Amniotic epithelial cell (primary cell): Measurements from ENCODE around the gene MAD1L1.

Experiments used
- DNase-seq: peaks from one replicate; pipeline ENCODE4 v3.0.0-alpha.2; 2010; ENCODE audit warnings: low read depth

Gene MAD1L1

DNA sequence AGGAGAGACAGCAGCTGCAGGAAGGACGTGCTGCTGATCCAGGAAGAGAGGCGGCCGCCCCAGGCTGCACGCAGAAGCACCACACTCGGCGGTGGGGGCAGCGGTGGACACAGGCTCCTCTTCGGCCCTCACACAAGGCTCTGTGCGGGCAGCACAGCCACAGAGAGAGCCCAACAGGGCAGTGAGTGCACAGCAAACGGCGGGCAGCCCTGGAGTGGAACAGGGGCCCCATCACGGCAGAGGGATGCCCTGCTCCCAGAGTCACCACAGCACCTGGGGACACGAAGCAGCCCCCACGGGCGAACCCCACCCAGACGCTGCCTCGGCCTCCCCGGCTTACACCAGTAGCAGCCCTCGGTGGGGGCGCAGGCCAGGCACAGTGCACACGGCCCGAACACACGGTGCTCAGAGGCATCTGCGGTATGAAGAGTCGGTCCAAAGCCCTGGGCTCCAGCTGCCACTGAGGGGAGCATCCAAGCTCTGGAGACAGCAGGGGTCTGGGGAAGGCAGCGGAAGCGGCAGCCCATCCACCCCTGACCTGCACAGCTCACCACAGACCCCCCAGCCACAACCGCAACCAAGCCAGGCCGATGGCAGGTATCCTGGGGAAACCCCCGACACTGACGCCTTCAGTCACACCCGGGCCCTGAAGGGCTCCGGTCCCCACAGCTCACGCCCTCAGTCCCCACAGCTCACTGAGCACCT lies 26.1 kb upstream of the MAD1L1 start:
- no peak for DNase-seq

DNA sequence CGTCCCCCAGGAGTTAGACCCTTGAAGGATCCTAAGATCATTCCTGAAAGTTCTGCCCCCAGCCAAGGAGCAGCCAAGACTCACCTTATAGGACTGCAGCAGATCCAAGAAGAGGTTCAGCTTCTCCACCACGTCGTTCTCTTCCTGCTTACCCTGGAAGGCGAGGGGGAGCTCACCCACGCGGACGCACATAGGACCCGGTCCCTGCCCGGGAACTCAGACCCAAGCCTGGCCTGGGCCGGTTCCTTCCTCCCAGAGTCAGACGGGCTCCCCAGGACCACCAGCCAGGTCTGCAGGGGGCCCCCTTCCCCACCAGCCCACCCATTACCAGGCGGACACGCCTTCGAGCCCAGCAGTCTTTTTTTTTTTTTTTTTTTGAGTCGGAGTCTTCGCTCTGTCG lies 24.9 kb upstream of the MAD1L1 start:
- no peak for DNase-seq

DNA sequence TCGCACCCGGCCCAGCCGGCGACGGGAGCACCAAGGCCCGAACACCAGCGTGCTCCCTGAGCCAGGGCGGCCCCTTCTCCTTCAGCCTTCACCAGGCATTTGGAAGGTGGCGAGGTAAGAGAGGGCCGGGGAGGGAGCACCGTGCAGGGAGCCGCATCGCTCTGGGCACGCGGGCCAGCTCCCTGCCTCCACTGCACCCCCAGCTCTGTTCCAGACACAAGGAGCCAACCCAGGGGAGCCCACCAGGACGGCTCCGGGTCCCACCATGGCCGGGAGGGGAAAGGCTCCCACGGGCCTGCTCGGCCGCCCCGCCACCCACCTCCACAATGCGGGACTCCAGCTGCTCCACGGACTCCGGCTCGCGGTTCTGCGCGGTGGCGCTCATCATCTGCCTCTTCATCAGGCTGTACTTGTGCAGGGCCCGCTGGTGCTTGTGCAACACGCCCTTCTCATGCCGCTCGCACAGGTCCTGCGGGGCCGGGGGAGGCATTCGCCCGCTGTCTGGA lies 24.4 kb upstream of the MAD1L1 start:
- no peak for DNase-seq

- no peak for DNase-seq
These were observed 23.7 kb upstream of the MAD1L1 start for GRCh38 chr7:2256306-2257045.

DNA sequence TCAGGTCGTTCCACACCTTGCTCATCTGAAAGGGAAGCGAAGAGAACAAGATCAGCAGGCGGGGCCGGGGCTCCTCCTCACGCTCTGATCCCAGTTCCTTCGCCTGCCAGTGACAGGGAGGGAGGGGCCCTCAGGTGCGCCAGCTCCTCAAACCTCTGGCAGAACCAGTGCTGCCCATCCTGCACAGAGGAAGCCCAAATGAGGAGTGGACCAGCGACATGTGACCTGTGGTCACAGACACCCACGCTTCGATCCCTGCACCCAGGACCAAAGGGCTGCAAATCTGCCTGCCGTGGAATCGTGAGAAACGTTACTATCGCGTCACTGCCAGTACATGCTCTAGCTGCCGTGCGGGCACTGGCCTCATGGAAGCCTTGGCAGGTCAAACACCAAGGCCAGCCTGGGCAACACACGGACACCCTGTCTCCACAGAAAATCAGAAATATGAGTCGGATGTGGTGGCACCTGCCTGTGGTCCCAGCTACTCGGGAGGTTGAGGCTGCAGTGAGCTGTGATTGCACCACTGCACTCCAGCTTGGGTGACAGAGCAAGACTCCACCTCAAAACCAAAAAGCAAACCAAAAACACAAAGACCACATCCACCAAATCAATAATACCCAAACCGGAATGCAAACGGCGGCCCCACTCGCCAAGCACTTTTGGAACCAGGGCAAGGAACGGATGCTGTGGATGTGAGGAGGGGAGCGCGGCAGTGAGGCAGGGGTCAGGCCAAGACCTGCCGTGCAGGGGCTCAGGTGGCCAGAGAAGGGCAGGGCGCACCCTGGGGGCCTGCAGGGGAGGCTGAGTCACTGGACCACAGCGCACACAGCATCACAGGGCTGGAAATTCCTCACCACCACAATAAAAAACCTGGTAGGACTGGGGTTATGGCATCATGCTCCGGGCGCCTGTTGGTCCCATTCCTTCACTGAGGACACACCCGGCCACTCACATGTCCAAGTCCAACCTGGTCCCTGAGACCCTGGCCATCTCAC lies 22.7 kb upstream of the MAD1L1 start:
- DNase-seq = no peak

GRCh38 chr7:2254429-2255144 lies 21.8 kb upstream of the MAD1L1 start:
- no peak for DNase-seq

DNA sequence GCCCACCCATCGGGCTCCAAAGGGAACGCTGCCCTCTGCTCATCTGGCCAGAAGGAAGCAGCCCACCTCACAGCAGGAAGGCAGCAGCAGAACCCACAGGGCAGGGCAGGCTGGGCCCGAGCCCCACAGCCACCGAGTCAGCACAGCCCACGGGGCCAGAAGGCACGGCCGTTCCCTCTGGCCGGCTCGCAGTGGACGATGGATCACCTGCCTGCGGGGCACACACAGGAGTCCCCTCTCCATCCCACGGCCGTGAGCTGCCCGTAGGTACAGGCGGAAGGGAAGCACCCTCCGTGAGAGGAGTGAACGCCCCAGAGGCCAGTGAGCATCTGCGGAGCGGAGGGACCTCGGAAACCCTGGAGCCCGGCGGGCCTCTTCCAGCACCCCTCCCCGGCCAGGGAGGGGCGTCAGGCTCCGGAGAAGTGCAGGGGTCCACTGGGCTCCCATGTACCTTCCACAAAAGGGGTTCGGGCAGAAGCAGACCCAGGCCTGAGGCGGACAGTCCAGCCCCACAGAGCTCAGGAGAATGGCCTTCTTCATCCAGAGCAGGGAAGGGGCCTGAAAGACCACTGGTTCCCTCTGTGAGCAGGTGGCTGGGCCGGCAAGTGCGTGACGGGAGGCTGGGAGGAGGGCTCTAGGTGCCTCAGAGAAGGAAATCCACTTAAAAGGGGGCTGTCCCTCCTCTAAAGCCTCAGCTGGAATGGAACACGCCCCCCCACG lies 20.9 kb upstream of the MAD1L1 start:
- no peak for DNase-seq

GRCh38 chr7:2253021-2253420 lies 20.3 kb upstream of the MAD1L1 start:
- DNase-seq = peak; percentile 79

DNA sequence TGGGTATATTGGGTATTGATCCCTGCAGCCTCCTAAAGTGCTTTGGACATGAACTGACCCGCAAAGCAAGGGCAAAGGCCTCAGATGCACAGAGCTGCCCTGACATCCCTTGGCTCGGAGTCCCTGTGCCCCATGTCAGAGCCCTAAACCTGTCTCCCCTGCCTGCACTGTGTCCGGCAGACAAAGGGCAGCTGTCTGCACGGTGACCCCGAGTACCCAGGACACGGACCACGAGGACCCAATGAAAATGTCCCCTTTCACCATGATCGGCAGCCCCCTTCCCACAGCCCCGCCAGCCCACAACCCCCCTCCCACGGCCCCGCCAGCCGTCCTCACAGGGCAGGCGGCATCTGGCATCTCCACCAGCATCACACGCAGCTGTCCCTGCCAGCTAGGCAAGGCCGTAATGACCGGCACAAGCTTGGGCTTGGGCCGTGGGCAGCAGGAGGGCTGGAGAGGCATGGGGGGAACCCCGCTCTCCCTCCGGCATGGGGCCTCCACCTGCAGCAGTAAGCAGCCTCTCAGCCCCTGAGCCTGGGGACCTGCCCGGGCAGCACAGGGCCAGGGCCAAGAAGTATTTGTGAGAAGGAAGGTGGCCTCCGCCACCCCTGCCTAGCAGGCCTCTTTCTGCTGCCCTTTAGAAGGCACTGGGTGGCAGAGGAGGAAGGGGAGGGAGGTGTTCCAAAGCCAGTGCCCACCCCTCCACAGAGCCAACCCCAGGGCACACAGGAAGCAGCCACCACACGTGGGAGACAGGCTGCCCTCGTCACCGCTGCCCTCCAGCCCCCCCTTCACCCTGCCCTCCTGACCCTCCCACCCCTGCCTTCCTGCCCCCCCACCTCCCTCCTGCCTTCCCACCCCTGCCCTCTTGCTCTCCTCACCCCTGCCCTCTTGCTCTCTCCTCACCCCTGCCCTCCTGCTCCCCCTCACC lies 19.4 kb upstream of the MAD1L1 start:
- DNase-seq = no peak

GRCh38 chr7:2251381-2251780 lies 18.6 kb upstream of the MAD1L1 start:
- no peak for DNase-seq

DNA sequence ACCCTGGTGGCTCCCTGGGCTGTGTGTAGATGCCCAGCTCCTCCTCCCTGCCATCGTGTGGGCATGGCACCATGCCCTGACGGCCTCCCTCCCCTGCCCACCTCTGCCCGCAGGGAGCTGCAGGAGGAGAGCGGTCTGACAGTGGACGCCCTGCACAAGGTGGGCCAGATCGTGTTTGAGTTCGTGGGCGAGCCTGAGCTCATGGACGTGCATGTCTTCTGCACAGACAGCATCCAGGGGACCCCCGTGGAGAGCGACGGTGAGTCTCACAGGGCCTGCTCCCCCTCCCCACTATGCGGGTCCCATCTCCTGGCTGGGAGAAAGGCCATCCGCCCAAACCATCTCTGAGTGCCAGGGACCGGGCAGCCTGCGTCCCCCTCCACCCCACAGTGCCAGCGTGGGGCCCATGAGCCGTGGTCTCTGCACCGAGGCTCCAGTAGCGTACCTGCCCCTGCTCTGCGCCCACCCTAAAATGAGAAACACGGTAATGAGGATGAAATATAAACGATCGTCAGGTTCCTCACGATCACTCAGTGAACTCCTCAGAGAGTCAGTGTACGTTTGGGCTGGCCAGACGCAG lies 17.1 kb upstream of the MAD1L1 start:
- no peak for DNase-seq

- DNase-seq = peak; percentile 95
These were observed 16.4 kb upstream of the MAD1L1 start for GRCh38 chr7:2248984-2249694.

GRCh38 chr7:2247141-2247995 lies 14.6 kb upstream of the MAD1L1 start:
- DNase-seq = no peak

- DNase-seq = no peak
These were observed 13.3 kb upstream of the MAD1L1 start for GRCh38 chr7:2245883-2246675.

- no peak for DNase-seq
These were observed 11.8 kb upstream of the MAD1L1 start for GRCh38 chr7:2244404-2244995.

DNA sequence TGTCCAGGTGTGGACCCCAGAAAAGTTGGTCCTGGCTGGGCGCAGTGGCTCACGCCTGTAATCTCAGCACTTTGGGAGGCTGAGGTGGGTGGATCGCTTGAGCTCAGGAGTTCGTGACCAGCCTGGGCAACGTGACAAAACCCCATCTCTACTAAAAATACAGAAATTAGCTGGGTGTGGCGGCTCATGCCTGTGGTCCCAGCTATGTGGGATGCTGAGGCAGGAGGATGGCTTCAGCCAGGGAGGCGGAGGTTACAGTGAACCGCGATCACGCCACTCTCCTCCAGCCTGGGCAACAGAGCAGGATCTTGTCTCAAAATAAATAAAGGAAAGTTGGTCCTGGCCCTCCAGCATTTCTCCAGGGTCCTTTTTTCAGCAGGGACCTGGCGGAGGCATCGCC lies 10.7 kb upstream of the MAD1L1 start:
- DNase-seq = no peak
